HG03521 (cell line): Measurements from ENCODE around the gene PRSS8.

Experiments
- ATAC-seq: cut with Tn5 transposase; IDR thresholded peaks from one replicate; pipeline ENCODE4 v1.9.1; 2021; ENCODE audit warnings: mild to moderate bottlenecking, moderate library complexity; ENCODE audit not compliant: unreplicated experiment

The PRSS8 gene

DNA sequence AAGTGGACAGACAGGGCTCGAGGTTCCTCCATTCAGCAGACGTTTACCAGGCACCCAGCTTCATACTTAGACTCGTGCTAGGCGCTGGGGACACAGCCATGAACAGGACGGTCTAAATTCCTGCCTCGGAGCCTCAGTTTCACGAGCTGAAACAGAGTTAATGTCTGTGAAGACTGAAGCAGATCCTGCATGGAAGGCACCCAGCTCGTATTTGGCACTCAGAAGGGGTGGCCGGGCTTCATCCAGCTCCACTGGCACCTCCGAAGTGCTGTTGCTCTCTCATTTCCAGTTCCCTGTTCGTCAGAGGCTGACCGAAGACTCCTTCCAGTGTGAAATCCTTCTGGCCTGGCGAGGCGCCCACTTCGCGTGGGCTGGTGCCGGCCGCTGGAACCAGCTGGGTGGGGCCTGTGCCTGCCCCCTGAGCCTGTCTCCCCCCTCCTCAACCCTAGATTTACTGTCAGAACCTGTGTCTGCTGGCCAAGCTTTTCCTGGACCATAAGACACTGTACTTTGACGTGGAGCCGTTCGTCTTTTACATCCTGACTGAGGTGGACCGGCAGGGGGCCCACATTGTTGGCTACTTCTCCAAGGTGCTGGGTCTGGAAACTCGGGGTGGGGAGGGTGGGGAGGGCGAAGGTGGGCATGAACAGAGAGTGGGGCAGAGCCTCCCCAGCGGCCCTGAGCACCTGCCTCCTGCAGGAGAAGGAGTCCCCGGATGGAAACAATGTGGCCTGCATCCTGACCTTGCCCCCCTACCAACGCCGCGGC is 5.8 kb downstream of the PRSS8 start:
- no peak for ATAC-seq

DNA sequence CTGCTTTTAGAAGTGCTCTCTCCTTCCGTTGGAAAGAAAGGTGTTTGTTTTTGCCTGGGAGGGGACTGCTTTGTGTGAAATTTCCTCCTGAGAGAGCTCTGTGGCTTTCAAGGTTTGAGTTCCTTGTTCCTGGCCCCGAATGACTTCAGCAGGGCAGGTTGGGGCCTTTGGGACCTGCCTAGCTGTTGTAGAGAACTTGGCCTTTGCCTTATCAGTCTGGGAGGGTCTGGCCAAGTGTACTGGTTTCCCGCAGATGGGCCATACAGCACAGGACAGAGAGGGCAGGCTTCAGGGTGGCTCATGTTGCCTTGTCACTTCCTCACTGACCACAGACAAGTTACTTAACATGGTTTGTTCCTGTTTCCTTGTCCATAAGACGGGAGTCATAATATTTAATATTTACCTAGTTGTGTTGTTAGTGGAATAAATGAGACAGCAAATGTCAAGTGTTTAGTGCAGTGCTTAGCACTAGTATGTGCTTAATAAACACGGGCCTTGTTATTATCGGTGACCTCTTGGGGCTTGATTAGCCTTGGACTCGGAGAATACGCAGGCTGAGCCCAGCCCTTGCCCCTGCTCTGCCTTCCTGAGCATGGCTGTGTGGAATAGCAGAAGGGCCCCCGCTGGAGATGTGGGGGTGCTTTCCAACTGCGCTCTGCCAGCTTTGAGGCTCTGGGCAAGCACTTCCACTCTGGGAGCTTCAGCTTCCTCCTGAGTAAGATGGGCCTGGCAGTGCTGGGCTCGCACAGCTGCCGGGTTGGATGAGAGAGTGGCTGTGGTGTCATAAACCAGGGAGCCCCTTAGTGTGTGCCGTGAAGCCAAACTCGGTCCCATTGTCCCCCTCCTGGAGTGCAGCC is 6.6 kb downstream of the PRSS8 start:
- ATAC-seq, result no peak

DNA sequence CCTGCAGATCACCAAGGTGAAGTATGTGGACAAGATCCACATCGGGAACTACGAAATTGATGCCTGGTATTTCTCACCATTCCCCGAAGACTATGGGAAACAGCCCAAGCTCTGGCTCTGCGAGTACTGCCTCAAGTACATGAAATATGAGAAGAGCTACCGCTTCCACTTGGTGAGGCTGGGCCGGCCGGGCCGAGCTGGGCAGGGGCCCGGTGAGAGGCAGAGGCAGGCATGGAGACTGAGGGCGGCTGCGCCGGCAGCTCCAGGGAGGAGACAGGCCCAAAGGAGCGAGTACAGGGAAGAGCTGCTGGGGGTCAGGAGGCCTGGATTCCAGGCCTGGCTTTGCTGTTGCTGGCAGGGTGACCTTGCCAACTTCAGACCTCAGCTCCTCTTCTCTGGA is 8.3 kb downstream of the PRSS8 start:
- no peak for ATAC-seq

DNA sequence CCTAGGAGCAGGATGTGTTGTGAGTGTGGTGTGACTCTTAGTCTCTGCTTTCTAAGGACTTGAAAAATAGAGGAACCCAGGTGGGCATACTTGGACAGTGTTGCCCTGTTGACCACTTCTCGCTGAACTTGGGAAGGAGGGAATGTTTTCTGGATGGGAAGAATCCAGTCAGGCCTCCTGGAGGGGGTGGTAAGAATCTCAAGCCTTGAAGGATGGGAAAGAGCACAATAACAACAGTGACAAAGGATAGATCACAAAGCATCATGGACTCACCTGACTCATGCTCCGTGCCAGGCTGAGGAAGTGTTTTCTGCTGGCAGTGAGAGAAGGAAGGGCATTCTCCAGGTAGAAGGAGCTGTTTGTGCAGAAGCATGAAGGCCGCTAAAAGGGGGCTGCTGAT is 9.7 kb downstream of the PRSS8 start:
- no peak for ATAC-seq

DNA sequence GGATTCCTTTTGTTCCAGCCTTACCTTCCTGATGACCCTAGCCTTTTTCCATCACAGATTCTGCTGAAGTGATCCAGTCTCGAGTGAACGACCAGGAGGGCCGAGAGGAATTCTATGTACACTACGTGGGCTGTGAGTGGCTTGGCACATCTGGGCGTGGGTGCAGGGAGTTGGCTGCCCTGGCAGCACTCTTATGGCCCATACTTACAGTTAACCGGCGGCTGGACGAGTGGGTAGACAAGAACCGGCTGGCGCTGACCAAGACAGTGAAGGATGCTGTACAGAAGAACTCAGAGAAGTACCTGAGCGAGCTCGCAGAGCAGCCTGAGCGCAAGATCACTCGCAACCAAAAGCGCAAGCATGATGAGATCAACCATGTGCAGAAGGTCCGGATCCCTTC is 15.4 kb downstream of the PRSS8 start:
- no peak for ATAC-seq

DNA sequence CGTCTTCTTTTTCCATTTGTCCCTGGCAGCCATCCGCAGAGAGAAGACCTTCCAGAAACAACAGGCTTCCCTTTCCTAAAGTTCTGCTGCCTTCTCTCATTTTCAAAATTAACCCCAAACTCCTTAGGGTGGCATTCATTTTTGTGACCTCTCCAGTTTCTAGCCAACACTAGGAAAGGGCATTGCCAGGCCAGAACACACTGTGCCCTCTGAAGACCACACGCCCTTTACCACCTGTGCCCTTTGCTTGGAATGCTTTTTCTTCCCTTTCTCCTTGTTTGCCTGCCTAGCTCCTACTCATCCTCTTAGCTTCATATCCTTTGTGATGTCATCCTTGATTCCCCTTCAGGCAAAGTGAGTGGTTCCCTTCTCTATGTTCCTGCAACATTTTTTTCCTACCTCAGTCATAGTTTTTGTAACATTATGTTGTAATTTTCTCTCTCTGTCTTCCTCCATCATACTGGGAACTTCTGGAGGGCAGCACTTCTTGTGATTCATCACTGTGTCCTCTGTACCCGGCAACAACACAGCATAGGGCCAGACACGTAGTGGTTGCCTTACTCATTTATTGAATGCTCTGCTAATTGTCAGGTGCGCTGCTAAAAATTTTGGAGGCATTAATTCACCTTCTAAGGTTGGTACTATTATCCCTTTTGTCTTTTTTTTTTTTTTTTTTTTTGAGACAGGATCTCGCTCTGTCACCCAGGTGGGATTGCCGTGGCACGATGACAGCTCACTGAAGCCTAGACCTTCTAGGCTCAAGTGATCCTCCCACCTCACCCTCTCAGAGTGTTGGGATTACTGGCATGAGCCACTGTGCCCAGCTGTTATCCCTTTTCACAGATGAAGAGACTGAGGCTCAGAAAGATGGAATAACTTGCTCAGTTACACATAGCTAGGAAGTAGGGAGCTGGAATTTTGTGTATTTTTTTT is 17.0 kb downstream of the PRSS8 start:
- no peak for ATAC-seq

DNA sequence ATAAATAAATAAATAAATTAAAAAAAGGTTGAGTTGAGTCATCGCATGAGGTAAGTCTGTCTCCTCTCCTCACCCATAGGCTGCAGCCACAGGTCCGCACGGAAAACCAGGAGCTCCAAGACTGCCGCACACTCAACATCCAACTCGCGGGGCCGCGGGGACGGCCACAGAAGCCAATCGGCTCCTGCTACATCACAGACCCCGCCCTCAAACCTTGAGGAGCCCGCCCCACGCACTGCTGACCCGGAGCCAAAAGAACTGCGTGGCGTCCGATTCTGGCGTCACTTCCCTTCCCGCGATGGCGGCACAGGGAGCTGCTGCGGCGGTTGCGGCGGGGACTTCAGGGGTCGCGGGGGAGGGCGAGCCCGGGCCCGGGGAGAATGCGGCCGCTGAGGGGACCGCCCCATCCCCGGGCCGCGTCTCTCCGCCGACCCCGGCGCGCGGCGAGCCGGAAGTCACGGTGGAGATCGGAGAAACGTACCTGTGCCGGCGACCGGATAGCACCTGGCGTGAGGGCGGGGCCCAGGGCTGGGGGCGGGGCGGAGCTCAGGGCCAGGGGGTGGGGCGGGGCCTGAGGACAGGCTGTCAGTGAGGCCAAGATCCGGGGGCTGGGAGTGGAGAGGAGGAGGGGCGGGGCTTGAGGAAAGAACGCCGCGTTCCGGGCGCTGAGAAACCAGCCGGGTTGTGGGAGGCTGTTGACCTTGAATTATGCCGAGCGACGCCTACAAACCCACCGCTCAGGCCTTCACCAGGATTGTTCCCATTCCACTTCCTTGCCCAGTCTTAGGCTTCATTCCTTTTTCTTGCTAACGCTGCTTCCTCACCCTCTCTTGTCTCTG is 17.9 kb downstream of the PRSS8 start, which contains the start of gene KAT8:
Gene KAT8, plus strand, starts transcription at position 281 of the 839 bp plus-strand sequence. Its CDS starts 18 bp downstream, at position 299.
- peak; percentile 89 for ATAC-seq

DNA sequence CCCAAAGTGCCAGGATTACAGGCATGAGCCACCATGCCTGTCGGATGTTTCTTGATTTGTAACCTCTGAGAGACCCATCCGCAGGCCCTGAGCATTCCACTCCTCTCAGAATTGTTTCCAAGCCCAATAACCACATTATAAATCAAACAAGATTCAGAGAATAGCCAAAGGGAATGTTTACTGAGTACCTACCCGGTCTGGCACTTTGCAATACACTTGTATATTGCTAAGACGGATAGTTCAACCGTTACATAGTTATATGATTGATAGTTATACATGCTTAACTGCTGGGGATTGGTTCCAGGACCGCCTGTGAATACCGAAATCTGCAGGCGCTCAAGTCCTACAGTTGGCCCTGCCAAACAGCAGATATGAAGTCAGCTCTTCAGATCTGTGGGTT is 21.1 kb downstream of the PRSS8 start:
- no peak for ATAC-seq

DNA sequence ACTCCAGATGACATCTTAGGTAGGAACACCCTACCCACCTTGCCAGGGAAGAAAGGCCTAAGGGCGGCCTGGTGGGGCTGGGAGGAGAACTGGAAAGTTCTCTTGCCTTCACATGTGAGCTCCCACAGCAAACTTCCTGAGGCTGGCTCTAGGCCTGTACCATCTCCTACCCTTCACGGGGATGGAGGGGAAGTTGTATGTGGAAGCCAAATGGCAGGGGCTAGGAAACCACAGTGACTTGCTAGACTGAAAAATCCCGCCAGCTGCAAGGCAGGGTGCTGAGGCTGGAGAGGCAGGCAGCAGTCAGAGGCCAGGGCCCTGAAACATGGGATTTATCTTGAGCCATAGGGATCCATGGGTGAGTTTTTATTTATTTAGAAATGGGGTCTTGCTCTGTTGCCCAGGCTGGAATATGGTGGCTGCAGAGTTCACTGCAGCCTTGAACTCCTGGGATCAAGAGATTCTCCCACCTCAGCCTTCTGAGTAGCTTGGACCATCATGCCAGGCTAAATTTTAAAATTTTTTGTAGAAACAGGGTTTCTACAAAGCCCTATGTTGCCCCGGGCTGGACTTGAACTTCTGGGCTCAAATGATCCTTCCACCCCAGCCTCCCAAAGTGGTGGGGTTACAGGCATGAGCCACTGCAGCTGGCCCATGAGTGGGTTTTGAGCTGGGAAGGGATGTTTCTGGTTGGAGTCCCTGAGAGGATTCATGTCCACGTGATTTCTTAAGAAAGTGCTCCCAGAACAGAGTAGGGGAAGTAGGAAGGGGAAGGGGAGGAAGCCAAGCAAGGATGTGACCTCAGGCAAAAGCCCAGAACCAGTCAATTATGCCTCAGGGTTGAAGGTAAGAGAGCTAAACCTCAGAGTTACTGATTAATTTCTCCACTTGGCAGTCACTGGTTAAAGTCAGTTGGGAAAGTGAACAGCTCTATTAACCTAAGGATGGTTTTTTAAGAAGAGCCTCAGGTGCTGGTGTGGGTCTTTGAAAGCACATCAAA is 22.1 kb downstream of the PRSS8 start:
- no peak for ATAC-seq

DNA sequence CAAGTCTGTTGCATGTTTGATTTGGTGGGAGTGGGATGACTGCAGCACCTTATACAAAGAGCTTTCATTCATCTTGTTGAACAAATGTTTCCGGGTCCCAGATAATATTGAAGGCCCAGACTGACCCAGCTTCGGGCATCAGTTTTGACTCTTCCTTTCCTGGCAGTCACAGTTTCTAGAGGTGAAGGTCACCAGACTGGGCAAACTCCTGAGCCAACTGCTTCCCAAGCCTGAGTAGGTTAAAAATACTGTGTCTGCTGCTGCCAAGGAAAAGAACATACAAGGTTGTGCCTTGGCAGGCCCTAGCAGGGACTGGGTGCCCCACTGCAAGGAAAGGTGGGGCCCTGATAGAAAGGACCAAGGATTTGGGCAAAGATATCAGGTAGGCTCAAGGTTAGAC is 22.8 kb downstream of the PRSS8 start:
- no peak for ATAC-seq

DNA sequence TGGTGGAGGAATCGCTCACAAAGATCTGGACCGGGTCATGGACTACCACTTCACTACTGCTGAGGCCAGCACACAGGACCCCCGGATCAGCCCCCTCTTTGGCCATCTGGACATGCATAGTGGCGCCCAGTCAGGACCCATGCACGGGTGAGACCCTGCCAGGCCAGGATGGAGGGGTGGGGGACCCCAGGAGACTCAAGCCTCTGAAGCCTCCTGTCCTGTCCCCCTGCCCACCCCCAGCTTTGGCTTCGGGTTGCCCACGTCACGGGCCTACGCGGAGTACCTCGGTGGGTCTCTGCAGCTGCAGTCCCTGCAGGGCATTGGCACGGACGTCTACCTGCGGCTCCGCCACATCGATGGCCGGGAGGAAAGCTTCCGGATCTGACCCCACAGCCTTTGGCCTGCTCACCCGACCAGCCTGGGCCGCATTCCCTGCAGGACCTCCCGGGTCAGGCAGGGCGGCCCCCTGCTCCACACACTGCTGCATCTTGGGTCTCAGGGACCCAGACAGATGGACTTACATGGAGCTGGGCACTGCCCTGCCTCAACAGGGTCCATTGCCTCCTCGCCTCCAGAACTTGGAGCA is 23.6 kb downstream of the PRSS8 start:
- ATAC-seq, result no peak

DNA sequence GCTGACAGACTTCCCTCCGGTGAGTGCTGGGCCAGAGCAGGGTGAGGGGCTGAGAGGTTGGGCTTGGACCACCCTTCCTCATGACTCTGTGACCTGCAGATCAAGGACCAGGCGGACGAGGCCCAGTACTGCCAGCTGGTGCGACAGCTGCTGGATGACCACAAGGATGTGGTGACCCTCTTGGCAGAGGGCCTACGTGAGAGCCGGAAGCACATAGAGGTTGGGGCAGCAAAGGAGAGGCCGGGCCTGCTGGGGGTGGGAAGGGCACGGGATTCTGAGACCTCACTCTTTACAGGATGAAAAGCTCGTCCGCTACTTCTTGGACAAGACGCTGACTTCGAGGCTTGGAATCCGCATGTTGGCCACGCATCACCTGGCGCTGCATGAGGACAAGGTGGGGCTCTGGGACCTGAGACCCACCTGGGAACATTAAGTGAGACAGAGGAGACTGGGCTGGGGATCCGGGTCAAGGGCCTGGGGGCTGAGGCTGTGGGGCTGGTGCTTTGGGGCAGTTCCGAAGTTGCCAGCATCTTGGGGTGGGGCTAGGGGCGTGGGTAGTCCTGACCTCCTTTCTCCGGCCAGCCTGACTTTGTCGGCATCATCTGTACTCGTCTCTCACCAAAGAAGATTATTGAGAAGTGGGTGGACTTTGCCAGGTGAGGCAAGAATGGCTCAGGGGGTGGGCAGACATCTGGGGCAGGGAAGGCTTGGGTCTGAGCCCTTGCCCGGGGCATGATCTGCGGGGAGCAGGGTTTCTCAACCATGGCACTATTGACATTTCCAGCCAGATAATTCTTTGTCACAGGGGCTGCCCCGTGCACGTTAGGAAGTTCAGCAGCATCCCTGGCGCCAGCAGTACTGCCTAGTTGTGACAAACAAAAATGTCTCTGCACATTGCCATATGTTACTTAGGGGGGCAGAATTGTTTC is 25.2 kb downstream of the PRSS8 start:
- ATAC-seq, result no peak

DNA sequence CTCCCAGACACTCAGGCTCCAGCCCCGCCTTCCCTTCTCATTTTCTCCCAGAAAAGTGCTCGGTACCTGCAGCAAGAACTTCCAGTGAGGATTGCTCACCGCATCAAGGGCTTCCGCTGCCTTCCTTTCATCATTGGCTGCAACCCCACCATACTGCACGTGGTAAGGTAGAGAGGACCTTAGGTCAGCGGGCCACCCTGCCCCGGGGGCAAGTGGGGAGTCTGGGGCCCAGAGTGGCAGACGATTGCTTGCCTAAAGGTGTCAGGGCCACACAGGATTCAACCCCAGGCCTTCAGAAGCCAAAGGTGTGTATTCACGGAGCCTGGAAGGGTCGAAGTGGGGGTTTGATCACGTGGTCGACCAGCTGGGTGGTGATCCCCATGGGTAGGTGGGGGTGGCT is 25.9 kb downstream of the PRSS8 start:
- no peak for ATAC-seq

DNA sequence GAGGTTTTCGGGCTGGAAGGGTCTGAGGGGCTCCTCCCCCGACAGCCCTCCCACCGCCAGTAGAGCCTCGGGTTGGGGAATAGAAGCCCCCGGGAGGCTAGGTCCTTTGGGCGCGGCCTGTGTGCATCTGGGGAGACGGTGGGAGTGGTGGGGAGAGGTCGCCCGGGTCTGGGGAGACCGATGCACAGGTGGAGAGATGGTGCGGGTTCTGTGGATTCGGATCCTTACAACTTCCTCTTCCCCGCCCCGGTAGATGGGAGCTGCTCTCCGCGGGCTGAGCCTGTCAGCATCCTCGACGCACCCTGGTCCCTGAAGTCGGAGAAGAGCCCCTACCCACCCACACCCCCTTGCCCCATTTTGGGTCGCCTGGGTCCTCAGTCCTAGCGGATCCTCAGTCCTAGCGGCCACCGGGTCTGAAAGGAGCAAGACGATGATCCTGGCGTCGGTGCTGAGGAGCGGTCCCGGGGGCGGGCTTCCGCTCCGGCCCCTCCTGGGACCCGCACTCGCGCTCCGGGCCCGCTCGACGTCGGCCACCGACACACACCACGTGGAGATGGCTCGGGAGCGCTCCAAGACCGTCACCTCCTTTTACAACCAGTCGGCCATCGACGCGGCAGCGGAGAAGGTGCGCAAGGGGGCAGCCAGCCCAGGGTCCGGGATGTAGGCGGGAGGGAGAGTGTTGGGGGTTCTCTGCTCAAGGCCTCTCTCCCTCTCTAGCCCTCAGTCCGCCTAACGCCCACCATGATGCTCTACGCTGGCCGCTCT is 26.6 kb downstream of the PRSS8 start:
- ATAC-seq, result no peak

DNA sequence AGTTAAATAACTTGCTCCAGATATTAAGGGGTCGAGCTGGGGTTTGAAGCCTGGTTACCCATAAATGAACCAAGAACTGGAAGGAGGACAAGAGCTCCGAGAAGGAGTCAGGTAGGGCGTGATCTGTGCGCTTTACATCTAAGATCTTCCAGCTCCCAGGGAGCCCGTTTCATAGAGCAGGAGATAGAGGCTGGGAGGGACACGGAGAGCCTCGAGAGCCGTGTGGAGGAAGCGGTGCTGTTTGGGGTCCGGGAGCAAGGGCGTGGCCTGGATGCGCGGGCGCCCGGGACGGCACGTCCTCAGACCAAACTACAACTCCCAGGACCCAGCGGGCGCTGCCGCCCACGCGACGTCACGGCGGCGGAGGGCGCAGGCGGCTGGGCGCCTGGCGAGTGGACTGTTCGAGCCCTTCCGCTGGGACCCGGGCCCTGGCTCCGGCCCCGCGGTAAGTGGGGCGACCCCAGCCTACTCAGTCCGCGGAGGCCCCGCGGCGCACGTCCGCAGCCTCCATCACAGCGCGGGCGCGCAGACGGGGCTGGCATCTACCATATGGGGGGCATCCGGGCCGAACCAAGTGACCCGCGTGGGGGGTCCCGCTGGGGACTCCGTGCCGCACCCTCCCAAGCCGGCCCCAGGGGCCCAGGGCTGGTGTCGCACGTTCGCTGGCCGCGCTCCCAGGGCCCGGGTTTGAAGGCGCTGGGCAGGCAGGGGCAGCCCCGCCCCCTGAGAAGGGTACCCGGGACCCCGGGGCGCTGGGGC is 27.3 kb downstream of the PRSS8 start, which contains the start of gene BCKDK:
Gene BCKDK, plus strand, starts transcription at position 352 of the 759 bp plus-strand sequence. CDS start 838 bp downstream, outside the sequence.
- peak; percentile 81 for ATAC-seq

DNA sequence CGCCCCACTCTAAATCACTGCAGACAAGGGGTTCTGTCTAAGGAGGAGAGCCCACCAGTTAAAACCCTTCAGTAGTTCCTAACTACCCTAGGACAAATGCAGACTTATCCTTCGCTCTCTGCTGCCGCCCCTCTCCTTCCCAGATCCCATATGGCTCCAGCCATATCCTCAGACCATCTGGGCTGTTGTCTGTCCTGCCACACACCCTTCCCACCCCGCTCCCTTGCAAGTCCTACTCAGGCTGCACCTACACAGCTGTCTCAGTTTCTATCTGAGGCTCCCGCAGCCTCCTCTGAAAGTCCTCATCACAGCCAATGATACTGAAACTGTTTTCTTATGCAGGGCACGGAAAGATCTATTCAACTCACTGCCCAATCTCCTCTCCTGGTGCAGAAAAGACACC is 28.1 kb downstream of the PRSS8 start:
- peak; percentile 39 for ATAC-seq
